SK-N-SH treated with all-trans-retinoic acid at 6 μM for 48 hours (cell line): ENCODE measurements around the gene SEC62.
A peak's percentile ranks its signal among the peaks of the same experiment; 100 is the strongest.

Source experiments
- ATAC-seq: fragments of 200-7000 bp; cut with Tn5 transposase; 3 replicates; pipeline ENCODE4 v1.9.1; 2020; ENCODE audit warnings: mild to moderate bottlenecking, moderate library complexity
- ARNTL ChIP-seq: fragments of 450-650 bp; formaldehyde crosslinking; IDR thresholded peaks from 2 replicates; pipeline ENCODE4 v1.5.0; 2020; ENCODE audit warnings: low read depth, mild to moderate bottlenecking, moderate library complexity, borderline replicate concordance
- CREB5 ChIP-seq: fragments of 250-450 bp; sonication (Bioruptor Pico); IDR thresholded peaks from 2 replicates; pipeline ENCODE4 v1.5.1; 2020; ENCODE audit warnings: low read depth, mild to moderate bottlenecking, moderate library complexity
- CSDC2 ChIP-seq: fragments of 250-450 bp; sonication (Bioruptor Pico); IDR thresholded peaks from 2 replicates; pipeline ENCODE4 v1.5.0; 2020; ENCODE audit warnings: mild to moderate bottlenecking, moderate library complexity
- CSRNP3 ChIP-seq: fragments of 250-450 bp; sonication (Bioruptor Pico); IDR thresholded peaks from 2 replicates; pipeline ENCODE4 v1.5.1; 2021; ENCODE audit warnings: mild to moderate bottlenecking, moderate library complexity
- ESRRG ChIP-seq: fragments of 250-450 bp; sonication (Bioruptor Pico); IDR thresholded peaks from 2 replicates; pipeline ENCODE4 v1.6.1; 2021; ENCODE audit warnings: mild to moderate bottlenecking
- GLIS3 ChIP-seq: fragments of 250-450 bp; sonication (Bioruptor Pico); IDR thresholded peaks from 2 replicates; pipeline ENCODE4 v1.5.0; 2020; ENCODE audit warnings: mild to moderate bottlenecking, moderate library complexity
- PATZ1 ChIP-seq: fragments of 250-450 bp; sonication (Bioruptor Pico); IDR thresholded peaks from 2 replicates; pipeline ENCODE4 v1.8.0; 2020; ENCODE audit warnings: mild to moderate bottlenecking, moderate library complexity, borderline replicate concordance
- POU6F1 ChIP-seq: fragments of 250-450 bp; sonication (Bioruptor Pico); IDR thresholded peaks from 2 replicates; pipeline ENCODE4 v1.8.0; 2021; ENCODE audit warnings: low read depth, mild to moderate bottlenecking, moderate library complexity, borderline replicate concordance
- RARB ChIP-seq: fragments of 250-450 bp; sonication (Bioruptor Pico); IDR thresholded peaks from 2 replicates; pipeline ENCODE4 v1.8.0; 2021; ENCODE audit warnings: mild to moderate bottlenecking, moderate library complexity
- TCF4 ChIP-seq: fragments of 250-450 bp; sonication (Bioruptor Pico); IDR thresholded peaks from 2 replicates; pipeline ENCODE4 v1.8.0; 2021; ENCODE audit warnings: mild to moderate bottlenecking, moderate library complexity, borderline replicate concordance
- TOX ChIP-seq: fragments of 250-450 bp; sonication (Bioruptor Pico); IDR thresholded peaks from 2 replicates; pipeline ENCODE4 v1.8.0; 2021; ENCODE audit warnings: mild to moderate bottlenecking, moderate library complexity, borderline replicate concordance
- TSHZ2 ChIP-seq: fragments of 250-450 bp; sonication (Bioruptor Pico); IDR thresholded peaks from 2 replicates; pipeline ENCODE4 v1.5.0; 2020; ENCODE audit warnings: mild to moderate bottlenecking, moderate library complexity
- ZC3H10 ChIP-seq: fragments of 250-450 bp; sonication (Bioruptor Pico); IDR thresholded peaks from 2 replicates; pipeline ENCODE4 v1.5.1; 2021; ENCODE audit warnings: mild to moderate bottlenecking, moderate library complexity
- ZFP3 ChIP-seq: fragments of 250-450 bp; sonication (Bioruptor Pico); IDR thresholded peaks from 2 replicates; pipeline ENCODE4 v1.5.0; 2020; ENCODE audit warnings: mild to moderate bottlenecking, moderate library complexity
- ZFP30 ChIP-seq: fragments of 450-650 bp; formaldehyde crosslinking; IDR thresholded peaks from 2 replicates; pipeline ENCODE4 v1.5.0; 2022; ENCODE audit warnings: mild to moderate bottlenecking, moderate library complexity
- ZNF565 ChIP-seq: fragments of 450-650 bp; formaldehyde crosslinking; conservative IDR thresholded peaks from 2 replicates; pipeline ENCODE4 v1.5.0; 2020; ENCODE audit warnings: low read depth, mild to moderate bottlenecking, moderate library complexity
- ZNF8 ChIP-seq: fragments of 450-650 bp; formaldehyde crosslinking; IDR thresholded peaks from 2 replicates; pipeline ENCODE4 v1.5.0; 2020; ENCODE audit warnings: mild to moderate bottlenecking, moderate library complexity

The SEC62 gene

GRCh38 chr3:169966428-169966950, at the start of gene SEC62:
Gene SEC62 (plus strand): TSS chr3:169966807. CDS start chr3:169966823, 16 bp downstream.
- TF ChIP-seq ZFP3 (CRISPR knock-in tag) (no peak; the same call in 1 of the 2 replicates), CSRNP3 (no peak), ZFP30 (CRISPR knock-in tag) (no peak), PATZ1 (CRISPR knock-in tag) (no peak), CSDC2 (CRISPR knock-in tag) (no peak), ZC3H10 (CRISPR knock-in tag) (no peak), ZNF565 (CRISPR knock-in tag) (no peak), TOX (CRISPR knock-in tag) (no peak), ESRRG (CRISPR knock-in tag) (no peak), ZNF8 (CRISPR knock-in tag) (no peak)
- ATAC-seq: peak; percentile 96

GRCh38 chr3:169923189-169923588, 43.4 kb upstream of the SEC62 start:
- ATAC-seq: peak; percentile 69
- no peak for TF ChIP-seq GLIS3 (CRISPR knock-in tag)
- TF ChIP-seq ARNTL: no peak
- no peak for TF ChIP-seq ZFP3 (CRISPR knock-in tag)
- TF ChIP-seq ZC3H10 (CRISPR knock-in tag): no peak
- no peak for TF ChIP-seq CSRNP3
- TF ChIP-seq RARB (CRISPR knock-in tag): no peak
- peak; percentile 62 for TF ChIP-seq TCF4 (CRISPR knock-in tag)
- TF ChIP-seq POU6F1 (CRISPR knock-in tag): no peak
- peak; percentile 82; the same call in 1 of the 2 replicates for TF ChIP-seq TSHZ2
- no peak for TF ChIP-seq CSDC2 (CRISPR knock-in tag)
- TF ChIP-seq ESRRG (CRISPR knock-in tag): no peak
- no peak for TF ChIP-seq CREB5 (CRISPR knock-in tag)
- TF ChIP-seq PATZ1 (CRISPR knock-in tag): no peak
- no peak for TF ChIP-seq ZFP30 (CRISPR knock-in tag)
